Activated CD4-positive, alpha-beta T cell treated with anti-CD3 and anti-CD28 coated beads, Interleukin-2, amount 10 ng/mL, durations not matched to agents 7 days and 5 days (primary cell): ENCODE data around the gene NANOGP8. TPM values are rescaled to one million over a fixed set of nuclear protein-coding genes. Genes with fewer than 3 reads are reported as not detected.

ENCODE experiments used
- CTCF ChIA-PET: fragments of 350-600 bp; sonication (Branson Sonifier 250); formaldehyde crosslinking; loops from one replicate; lab custom pipeline; 2021; ENCODE audit warnings: antibody characterized with exemption; lab: Charles Lee
- POLR2A ChIA-PET: fragments of 350-600 bp; sonication (Branson Sonifier 250); formaldehyde crosslinking; loops from one replicate; lab custom pipeline; 2021; ENCODE audit warnings: antibody characterized with exemption; lab: Charles Lee
- DNase-seq: peaks from one replicate; pipeline ENCODE4 v3.0.0-alpha.2; 2020
- H3K27ac Mint-ChIP-seq: one replicate; pipeline ENCODE4 v1.8.0; 2021; ENCODE audit warnings: mild to moderate bottlenecking, moderate library complexity, mixed read lengths
- H3K27me3 Mint-ChIP-seq: one replicate; pipeline ENCODE4 v1.8.0; 2021; ENCODE audit warnings: mixed read lengths
- H3K36me3 Mint-ChIP-seq: one replicate; pipeline ENCODE4 v1.8.0; 2021; ENCODE audit warnings: low read depth, mixed read lengths
- H3K4me1 Mint-ChIP-seq: one replicate; pipeline ENCODE4 v1.8.0; 2021; ENCODE audit warnings: mixed read lengths
- H3K4me3 Mint-ChIP-seq: one replicate; pipeline ENCODE4 v1.8.0; 2021; ENCODE audit warnings: mild to moderate bottlenecking, moderate library complexity, mixed read lengths
- H3K9me3 Mint-ChIP-seq: one replicate; pipeline ENCODE4 v1.8.0; 2021; ENCODE audit warnings: mixed read lengths
- total RNA-seq, 2 experiments: library from RNA; stranded (reverse); gene quantifications; one replicate each; pipeline ENCODE4 v1.2.3, GENCODE V29; 2021

The NANOGP8 gene
- total RNA-seq, 2 experiments from 2014 or later, result not detected

DNA sequence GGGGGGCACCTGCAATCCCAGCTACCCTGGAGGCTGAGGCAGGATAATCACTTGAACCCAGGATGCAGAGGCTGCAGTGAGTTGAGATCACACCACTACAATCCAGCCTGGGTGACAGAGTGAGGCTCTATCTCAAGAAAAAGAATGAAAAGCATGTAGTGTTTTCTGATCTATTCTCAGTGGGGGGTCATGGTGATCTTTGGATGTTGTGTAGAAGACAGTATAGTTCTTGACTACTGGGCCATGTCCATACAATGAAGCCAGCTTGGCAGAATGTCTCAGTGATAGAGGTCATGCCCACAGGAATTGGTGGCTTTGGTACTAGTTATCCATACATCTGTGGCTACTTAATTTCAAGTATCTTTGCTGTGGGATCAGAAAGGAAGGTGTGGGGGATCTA lies 26.8 kb upstream of the NANOGP8 start:
- POLR2A ChIA-PET, result no interaction called here
- H3K27ac Mint-ChIP-seq, result no peak overlapping the region

DNA sequence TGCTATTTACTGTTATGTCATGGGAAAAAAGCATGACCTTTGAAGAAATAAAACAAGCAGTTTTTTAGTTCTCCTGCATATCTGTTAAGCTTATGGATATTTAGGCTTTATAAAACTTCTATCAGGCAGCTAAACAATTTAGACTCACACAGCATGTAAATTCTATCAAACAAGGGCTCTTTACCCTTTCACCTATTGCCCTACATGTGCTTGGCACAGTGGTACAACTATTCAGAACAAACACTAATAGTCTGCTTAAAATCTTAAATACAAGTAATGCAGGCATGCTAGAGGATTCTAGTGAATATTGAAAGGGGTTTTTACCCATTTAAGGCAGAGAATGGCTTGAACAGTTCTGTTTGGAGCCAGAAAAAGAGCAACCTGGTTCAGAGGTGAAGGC lies 23.4 kb upstream of the NANOGP8 start:
- Mint-ChIP-seq H3K4me3 (no peak overlapping the region), H3K4me1 (no peaks in the 10 kb centered on the region), H3K9me3 (no peaks in the 10 kb centered on the region), H3K27me3 (peaks cover 4% of the 10 kb centered on the region), H3K36me3 (no peaks in the 10 kb centered on the region), H3K27ac (no peak overlapping the region)
- POLR2A ChIA-PET, result no interaction called here
- CTCF ChIA-PET, result no interaction called here
- no peak for DNase-seq

More for the DNA sequence above, 26.8 kb upstream of the NANOGP8 start:
- DNase-seq, result no peak
- Mint-ChIP-seq H3K4me3 (no peak overlapping the region), H3K27me3 (peaks cover 4% of the 10 kb centered on the region), H3K4me1 (no peaks in the 10 kb centered on the region), H3K36me3 (no peaks in the 10 kb centered on the region), H3K9me3 (no peaks in the 10 kb centered on the region)
- CTCF ChIA-PET, result no interaction called here

DNA sequence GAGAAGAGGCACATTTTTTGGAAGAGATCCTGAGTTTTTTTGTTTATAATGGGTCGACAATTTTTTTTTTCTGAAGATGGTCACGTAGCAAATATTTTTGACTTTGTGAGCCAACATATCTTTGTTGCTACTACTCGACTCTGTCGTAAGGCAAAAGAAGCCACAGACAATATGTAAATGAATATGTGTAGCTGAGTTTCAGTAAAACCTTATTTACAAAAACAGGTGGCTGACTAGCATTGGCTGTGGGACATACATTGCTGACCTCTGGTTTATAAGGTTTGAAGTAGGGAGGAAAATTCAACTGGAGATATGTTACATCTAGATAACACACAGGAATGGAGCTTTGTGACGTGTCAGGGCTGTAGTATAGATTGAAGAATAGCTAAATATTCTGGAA lies 22.5 kb upstream of the NANOGP8 start:
- Mint-ChIP-seq H3K4me3 (no peak overlapping the region), H3K36me3 (no peaks in the 10 kb centered on the region), H3K27me3 (peaks cover 4% of the 10 kb centered on the region), H3K27ac (no peak overlapping the region), H3K4me1 (no peaks in the 10 kb centered on the region), H3K9me3 (no peaks in the 10 kb centered on the region)
- POLR2A ChIA-PET, result no interaction called here
- no peak for DNase-seq
- CTCF ChIA-PET, result no interaction called here

DNA sequence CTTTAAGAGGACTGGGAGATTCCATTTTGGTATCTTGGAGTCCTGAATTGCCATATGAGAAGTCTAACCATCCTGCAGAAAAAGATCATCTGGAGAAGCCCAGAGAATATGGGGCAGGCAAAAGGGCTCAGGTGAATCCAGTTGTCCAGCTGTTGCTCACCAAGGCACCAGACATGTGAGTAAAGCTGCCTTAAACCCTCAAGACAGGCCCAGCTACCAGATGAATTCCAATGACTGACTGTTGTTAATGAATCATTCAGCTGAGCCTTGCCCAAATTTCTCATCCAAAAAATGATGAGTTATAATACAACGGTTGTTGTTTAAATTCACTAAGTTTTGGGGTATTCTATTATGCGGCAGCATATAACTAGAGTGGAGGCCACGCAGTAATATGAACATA lies 22.0 kb upstream of the NANOGP8 start:
- no peaks in the 10 kb centered on the region for H3K36me3 Mint-ChIP-seq
- no peaks in the 10 kb centered on the region for H3K9me3 Mint-ChIP-seq
- DNase-seq, result no peak
- H3K27me3 Mint-ChIP-seq, result peaks cover 2% of the 10 kb centered on the region
- H3K4me1 Mint-ChIP-seq, result no peaks in the 10 kb centered on the region
- H3K27ac Mint-ChIP-seq, result no peak overlapping the region
- POLR2A ChIA-PET, result no interaction called here
- no peak overlapping the region for H3K4me3 Mint-ChIP-seq
- CTCF ChIA-PET, result no interaction called here

DNA sequence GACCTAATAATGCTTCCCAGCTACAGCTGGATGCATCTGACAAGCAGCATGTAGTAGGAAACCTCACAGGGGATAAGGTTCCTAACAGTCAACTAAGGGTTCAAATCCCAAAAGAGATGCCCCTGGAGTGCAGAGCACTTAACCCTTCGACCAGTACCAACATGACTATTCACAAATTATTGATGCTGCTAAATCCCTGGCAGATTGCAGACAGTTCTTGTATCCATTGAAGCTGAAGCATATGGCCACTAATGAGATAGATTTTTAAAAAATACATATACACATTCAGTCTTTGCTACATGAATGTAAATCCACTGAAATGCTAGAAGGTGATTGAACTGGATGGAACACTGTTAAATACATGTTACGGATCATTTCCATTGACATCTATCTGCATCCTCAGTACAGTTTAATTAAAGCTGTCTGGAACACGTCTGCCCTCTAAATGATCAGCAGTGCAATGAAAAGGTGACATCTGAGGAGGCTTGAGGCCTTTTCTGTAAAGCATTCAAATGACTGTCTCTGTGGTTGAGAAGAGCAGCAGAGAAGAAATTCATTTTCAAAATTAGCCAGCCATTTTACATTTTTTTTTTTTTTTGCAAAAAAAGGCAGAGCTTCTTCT lies 19.5 kb upstream of the NANOGP8 start:
- Mint-ChIP-seq H3K4me3 (no peak overlapping the region), H3K27ac (no peak overlapping the region), H3K4me1 (no peaks in the 10 kb centered on the region), H3K9me3 (no peaks in the 10 kb centered on the region), H3K27me3 (peaks cover 2% of the 10 kb centered on the region), H3K36me3 (no peaks in the 10 kb centered on the region)
- ChIA-PET CTCF (no interaction called here), POLR2A (interaction anchor here (0.7 kb wide), 1 partner anchor 39 kb away, joined by 4 read pairs; no protein-coding TSS in a partner anchor)
- no peak for DNase-seq

DNA sequence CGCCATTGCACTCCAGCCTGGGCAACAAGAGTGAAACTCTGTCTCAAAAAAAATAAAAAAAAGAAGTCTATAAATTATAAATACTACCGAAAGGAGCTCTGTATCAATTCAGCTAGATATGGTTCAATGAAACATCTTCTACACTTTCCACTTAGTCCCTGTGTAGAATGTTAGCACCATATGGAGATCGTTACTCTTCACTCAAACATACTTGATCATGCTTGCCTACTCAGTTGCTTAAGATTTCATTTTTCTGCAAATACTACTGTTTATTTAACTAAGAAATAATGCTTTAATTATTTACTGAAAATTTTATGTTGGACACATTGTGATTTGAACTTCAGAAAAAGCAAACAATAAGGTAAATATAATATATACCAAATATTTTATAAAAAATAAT lies 17.1 kb upstream of the NANOGP8 start:
- no peaks in the 10 kb centered on the region for H3K4me1 Mint-ChIP-seq
- no peaks in the 10 kb centered on the region for H3K9me3 Mint-ChIP-seq
- ChIA-PET POLR2A (no interaction called here), CTCF (no interaction called here)
- no peak overlapping the region for H3K4me3 Mint-ChIP-seq
- H3K27ac Mint-ChIP-seq, result no peak overlapping the region
- no peak for DNase-seq
- no peaks in the 10 kb centered on the region for H3K27me3 Mint-ChIP-seq
- no peaks in the 10 kb centered on the region for H3K36me3 Mint-ChIP-seq

DNA sequence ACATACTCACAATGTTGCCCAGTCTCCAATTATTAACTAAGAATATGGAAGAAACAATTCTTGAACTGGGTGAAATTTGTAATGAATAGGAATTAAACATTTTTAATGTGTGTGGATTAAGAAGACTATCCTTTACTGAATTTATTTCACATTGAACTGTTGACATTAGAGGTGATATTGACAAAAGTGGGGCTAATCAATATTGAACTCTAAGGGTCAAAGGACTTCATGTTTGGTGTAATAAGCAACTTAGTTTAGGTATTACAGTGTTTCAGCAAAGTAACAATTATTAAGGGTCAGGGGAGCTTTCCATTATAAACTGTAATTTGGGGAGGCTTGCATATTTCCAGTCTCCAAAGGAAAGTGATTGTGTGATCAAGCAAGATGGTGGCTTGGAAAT lies 16.2 kb upstream of the NANOGP8 start:
- no peaks in the 10 kb centered on the region for H3K9me3 Mint-ChIP-seq
- POLR2A ChIA-PET, result no interaction called here
- CTCF ChIA-PET, result no interaction called here
- DNase-seq, result no peak
- no peaks in the 10 kb centered on the region for H3K27me3 Mint-ChIP-seq
- no peak overlapping the region for H3K27ac Mint-ChIP-seq
- no peaks in the 10 kb centered on the region for H3K4me1 Mint-ChIP-seq
- H3K36me3 Mint-ChIP-seq, result no peaks in the 10 kb centered on the region
- H3K4me3 Mint-ChIP-seq, result no peak overlapping the region

DNA sequence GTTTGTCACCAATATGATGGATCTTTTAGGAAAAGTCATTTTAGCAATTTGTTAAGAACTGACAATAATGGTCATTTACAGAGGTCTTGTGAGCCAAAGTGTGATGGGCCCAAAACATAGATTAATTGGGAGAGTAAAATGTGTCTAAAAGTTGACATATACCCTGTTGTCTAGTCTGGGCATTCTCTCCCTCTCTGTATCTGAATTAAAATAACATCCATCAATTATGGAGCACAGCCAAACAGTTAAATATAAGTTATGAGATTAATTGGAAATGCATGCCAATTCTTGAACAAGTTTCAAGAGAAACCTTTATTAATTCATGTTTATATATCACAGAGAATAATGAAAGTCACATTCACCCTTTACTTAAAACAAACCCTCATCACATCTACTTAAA lies 13.6 kb upstream of the NANOGP8 start:
- no peak overlapping the region for H3K4me3 Mint-ChIP-seq
- H3K9me3 Mint-ChIP-seq, result no peaks in the 10 kb centered on the region
- no peaks in the 10 kb centered on the region for H3K36me3 Mint-ChIP-seq
- no peak overlapping the region for H3K27ac Mint-ChIP-seq
- POLR2A ChIA-PET, result no interaction called here
- CTCF ChIA-PET, result no interaction called here
- no peaks in the 10 kb centered on the region for H3K27me3 Mint-ChIP-seq
- no peak for DNase-seq
- H3K4me1 Mint-ChIP-seq, result no peaks in the 10 kb centered on the region

DNA sequence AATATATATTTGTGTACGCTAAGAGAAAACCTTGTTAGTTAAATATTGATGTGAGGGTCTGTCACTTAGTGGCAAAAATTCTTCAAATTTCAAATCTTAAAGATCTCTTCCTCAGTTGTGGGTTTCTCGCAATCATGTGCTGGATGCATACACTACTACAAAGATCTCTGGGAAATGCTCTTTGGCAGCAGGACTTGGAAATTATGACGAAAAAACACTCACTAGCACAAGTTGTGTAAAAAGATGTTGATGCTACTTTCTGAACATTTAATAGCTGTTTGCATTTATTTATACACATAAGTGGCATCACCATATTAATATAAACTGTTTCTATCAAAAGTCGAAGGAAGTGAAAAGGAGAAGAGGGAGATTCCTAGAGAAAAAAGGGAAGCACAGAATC lies 10.8 kb upstream of the NANOGP8 start:
- Mint-ChIP-seq H3K4me3 (no peak overlapping the region), H3K4me1 (no peaks in the 10 kb centered on the region), H3K27ac (no peak overlapping the region), H3K27me3 (no peaks in the 10 kb centered on the region), H3K9me3 (no peaks in the 10 kb centered on the region), H3K36me3 (no peaks in the 10 kb centered on the region)
- POLR2A ChIA-PET, result no interaction called here
- DNase-seq, result no peak
- CTCF ChIA-PET, result no interaction called here

DNA sequence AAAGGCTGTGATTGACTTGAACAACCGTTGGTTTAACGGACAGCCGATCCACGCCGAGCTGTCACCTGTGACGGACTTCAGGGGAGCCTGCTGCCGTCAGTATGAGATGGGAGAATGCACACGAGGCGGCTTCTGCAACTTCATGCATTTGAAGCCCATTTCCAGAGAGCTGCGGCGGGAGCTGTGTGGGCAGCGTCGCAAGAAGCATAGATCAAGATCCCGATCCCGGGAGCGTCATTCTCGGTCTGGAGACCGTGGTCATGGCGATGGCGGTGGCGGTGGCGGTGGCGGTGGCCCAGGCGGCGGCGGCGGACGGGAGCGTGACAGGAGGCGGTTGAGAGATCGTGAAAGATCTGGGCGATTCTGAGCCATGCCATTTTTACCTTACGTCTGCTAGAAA lies 7.8 kb upstream of the NANOGP8 start:
- no peak for DNase-seq
- H3K9me3 Mint-ChIP-seq, result no peaks in the 10 kb centered on the region
- POLR2A ChIA-PET, result no interaction called here
- H3K4me3 Mint-ChIP-seq, result no peak overlapping the region
- no peaks in the 10 kb centered on the region for H3K36me3 Mint-ChIP-seq
- CTCF ChIA-PET, result no interaction called here
- no peak overlapping the region for H3K27ac Mint-ChIP-seq
- H3K27me3 Mint-ChIP-seq, result no peaks in the 10 kb centered on the region
- H3K4me1 Mint-ChIP-seq, result no peaks in the 10 kb centered on the region

DNA sequence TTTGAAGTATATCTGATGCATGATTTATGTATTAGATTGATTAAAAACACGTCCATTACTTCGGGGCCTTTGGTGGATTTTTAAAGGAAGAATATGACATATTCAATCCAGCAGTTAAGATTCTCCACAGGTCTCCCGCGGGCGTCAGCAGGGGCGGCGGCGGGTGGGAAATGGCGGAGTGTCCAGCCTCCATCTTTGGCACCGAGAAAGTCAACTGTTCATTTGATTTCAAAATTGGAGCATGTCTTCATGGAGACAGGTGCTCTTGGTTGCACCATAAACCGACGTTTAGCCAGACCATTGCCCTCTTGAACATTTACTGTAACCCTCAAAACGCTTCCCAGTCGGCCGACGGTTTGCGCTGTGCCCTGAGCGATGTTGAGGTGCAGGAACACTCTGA lies 7.2 kb upstream of the NANOGP8 start:
- ChIA-PET POLR2A (no interaction called here), CTCF (interaction anchor here (1.2 kb wide), 1 partner anchor 14 kb away, joined by 3 read pairs; no protein-coding TSS in a partner anchor)
- H3K4me1 Mint-ChIP-seq, result no peaks in the 10 kb centered on the region
- H3K36me3 Mint-ChIP-seq, result no peaks in the 10 kb centered on the region
- no peaks in the 10 kb centered on the region for H3K27me3 Mint-ChIP-seq
- H3K4me3 Mint-ChIP-seq, result no peak overlapping the region
- H3K27ac Mint-ChIP-seq, result no peak overlapping the region
- DNase-seq, result no peak
- H3K9me3 Mint-ChIP-seq, result no peaks in the 10 kb centered on the region

DNA sequence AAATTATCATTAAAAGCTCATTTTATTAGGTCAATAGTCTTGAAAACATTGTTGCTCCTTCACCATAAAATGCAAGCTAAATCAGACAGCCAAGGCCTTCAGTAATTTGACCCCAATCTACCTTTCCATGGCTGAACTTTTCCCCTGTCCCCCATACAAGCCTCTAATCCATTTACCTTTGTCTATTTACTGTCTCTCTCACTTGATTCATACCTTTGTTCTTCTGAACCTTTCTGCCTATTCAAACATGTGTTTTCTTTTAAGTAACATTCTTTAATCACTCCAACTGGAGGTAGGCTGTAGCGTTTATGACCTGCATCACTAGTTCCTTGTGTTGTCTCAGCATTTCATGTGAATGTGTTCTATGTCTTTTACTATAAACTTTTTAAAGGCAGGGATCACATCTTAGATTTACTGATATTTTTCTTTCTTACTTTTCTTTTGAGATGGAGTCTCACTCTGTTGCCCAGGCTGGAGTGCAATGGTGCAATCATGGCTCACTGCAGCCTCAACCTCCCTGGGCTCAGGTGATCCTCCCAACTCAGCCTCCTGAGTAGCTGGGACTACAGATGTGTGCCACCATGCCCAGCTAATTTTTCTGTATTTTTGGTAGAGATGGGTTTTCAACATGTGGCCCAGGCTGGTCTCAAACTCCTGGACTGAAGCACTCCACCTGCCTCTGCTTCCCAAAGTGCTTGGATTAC lies 5.2 kb upstream of the NANOGP8 start:
- no peaks in the 10 kb centered on the region for H3K4me1 Mint-ChIP-seq
- ChIA-PET CTCF (no interaction called here), POLR2A (no interaction called here)
- DNase-seq, result no peak
- no peaks in the 10 kb centered on the region for H3K36me3 Mint-ChIP-seq
- H3K27me3 Mint-ChIP-seq, result no peaks in the 10 kb centered on the region
- H3K27ac Mint-ChIP-seq, result no peak overlapping the region
- no peak overlapping the region for H3K4me3 Mint-ChIP-seq
- no peaks in the 10 kb centered on the region for H3K9me3 Mint-ChIP-seq

DNA sequence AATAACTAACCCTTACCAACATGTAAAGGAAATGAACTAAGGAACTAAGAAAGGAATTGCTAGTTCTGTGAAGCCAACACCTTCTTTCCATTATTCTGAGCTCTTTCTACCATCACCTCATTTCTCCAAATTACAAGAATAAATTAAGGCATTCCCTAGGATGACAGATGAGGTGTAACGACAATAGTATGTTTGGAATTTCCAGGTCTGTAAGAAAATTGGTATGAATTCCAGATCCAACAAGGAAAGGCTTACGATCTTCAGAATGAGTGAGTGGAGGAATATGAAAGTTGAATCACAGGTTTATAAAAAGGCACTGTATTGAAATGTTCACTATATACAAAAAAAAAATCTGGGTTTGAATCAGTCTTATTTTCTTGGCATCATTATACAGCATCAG lies 4.5 kb upstream of the NANOGP8 start:
- ChIA-PET POLR2A (no interaction called here), CTCF (no interaction called here)
- no peak overlapping the region for H3K27ac Mint-ChIP-seq
- H3K4me3 Mint-ChIP-seq, result no peak overlapping the region
- DNase-seq, result no peak
- no peaks in the 10 kb centered on the region for H3K9me3 Mint-ChIP-seq
- H3K27me3 Mint-ChIP-seq, result no peaks in the 10 kb centered on the region
- no peaks in the 10 kb centered on the region for H3K36me3 Mint-ChIP-seq
- no peaks in the 10 kb centered on the region for H3K4me1 Mint-ChIP-seq

DNA sequence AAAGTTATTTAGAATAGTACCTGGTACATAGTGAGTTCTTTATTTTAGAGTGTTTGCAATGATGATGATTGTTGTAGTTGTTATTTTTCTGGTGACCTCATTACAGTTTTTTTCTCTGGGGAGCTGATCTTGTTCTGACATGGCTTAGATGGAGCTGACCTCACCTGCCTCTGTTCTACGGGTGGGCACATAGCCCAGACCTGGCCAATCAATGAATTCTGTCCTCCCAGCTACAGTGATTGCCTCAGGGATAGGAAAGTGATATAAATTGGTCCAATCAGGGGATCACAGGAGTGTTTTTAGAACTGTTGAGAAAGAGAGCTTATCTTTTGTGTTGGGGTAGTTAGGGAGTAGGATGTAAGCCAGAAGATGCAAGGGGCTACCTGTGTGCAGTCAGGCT lies 3.2 kb upstream of the NANOGP8 start:
- POLR2A ChIA-PET, result no interaction called here
- Mint-ChIP-seq H3K27me3 (no peaks in the 10 kb centered on the region), H3K4me3 (no peak overlapping the region), H3K4me1 (no peaks in the 10 kb centered on the region), H3K9me3 (no peaks in the 10 kb centered on the region), H3K36me3 (no peaks in the 10 kb centered on the region), H3K27ac (no peak overlapping the region)
- CTCF ChIA-PET, result interaction anchor here (0.6 kb wide), 1 partner anchor 40 kb away, joined by 3 read pairs; no protein-coding TSS in a partner anchor
- no peak for DNase-seq
